ENCODE data around the gene RRP8. TPM values are rescaled to one million over a fixed set of nuclear protein-coding genes. Genes with fewer than 3 reads are reported as not detected.

RRP8 gene
- total and polyA plus RNA-seq, 2 experiments from 2014 or later, result 27.3 to 32.6 TPM

DNA sequence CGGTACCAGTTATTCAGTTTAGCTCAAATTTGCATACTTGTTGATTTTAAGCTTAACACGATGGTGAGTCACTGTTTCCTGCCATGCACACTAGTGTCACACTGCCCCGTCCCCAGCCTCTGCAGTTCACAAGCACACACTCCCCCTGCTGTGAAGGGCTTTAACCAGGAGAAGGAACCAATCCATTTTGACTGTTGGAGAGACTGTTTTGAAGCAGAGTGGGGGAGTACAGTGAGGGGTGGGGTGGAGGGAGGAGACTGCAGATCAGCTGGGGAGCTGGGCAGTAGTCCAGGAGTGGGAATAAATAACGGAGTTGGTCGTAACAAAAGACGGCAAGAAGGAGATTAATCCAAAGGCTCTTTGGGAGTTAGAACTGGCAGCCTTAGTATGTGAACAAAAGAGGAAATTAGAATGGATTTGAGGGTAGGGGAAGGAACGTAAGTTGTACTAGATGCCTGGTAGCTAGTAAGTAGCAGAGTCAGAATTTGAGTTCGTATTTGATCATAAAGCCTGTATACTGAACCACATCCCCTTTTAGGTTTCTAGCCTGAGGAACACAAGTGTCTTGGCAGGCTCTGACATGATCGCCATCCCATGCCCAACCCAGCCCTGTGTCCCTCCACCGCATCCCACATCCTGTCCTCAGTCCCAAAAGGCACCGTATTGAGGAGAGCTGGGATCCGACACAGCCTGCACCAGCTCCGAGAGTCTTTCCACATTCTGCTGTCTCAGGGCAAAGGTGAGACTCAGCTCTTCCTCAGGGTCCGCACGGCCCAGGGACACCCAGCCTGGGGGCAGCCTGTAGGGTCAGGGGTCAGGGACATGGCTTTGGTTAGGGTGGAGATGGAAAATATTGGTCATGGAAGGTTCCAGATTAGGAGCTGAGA lies 14.9 kb upstream of the RRP8 start:
- no peaks in the 10 kb centered on the region for H3K27me3 ChIP-seq
- peak in 1 of 2 donors; percentile 89 for DNase-seq (ENCODE audit: low read depth in 1 of 2, low spot score in 1 of 2)
- TF ChIP-seq, protein P1, sequence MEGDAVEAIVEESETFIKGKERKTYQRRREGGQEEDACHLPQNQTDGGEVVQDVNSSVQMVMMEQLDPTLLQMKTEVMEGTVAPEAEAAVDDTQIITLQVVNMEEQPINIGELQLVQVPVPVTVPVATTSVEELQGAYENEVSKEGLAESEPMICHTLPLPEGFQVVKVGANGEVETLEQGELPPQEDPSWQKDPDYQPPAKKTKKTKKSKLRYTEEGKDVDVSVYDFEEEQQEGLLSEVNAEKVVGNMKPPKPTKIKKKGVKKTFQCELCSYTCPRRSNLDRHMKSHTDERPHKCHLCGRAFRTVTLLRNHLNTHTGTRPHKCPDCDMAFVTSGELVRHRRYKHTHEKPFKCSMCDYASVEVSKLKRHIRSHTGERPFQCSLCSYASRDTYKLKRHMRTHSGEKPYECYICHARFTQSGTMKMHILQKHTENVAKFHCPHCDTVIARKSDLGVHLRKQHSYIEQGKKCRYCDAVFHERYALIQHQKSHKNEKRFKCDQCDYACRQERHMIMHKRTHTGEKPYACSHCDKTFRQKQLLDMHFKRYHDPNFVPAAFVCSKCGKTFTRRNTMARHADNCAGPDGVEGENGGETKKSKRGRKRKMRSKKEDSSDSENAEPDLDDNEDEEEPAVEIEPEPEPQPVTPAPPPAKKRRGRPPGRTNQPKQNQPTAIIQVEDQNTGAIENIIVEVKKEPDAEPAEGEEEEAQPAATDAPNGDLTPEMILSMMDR (IDR thresholded peaks at IDR 0.05; ENCODE audit: low read depth, low read length), result peak; percentile 16
- H3K9me3 ChIP-seq (ENCODE audit: low read depth), result no peaks in the 10 kb centered on the region
- H3K36me3 ChIP-seq, result no peaks in the 10 kb centered on the region
- H3K4me3 ChIP-seq, result peak overlapping the region; percentile 63
- H3K4me1 ChIP-seq (ENCODE audit: low read depth), result no peaks in the 10 kb centered on the region
- H3K27ac ChIP-seq, result peak overlapping the region; percentile 70

DNA sequence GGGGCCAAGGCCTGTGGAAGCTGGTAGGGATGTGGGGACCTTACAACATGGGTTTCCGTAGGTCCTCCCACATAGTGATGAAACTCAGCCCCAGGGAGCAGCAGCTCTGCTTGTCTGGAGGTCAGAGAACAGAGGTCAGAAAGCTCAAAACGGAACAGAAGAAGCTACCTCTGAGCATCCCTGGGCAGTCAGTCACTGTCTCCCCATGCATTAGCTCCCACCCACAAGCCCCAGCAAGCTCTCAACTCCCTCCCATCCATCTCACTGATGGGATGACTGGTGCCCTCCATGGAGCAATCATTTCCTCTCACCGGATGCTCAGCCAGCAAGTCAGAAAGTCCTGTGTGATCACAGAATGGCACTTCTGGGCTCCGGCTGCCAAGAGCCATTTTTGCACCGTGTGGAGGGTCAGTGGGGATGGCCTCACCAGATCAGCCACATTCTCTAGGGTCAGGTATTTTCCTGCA lies 13.9 kb upstream of the RRP8 start:
- no peak overlapping the region for H3K27ac ChIP-seq
- H3K4me1 ChIP-seq (ENCODE audit: low read depth), result no peaks in the 10 kb centered on the region
- H3K9me3 ChIP-seq (ENCODE audit: low read depth), result no peaks in the 10 kb centered on the region
- H3K36me3 ChIP-seq, result no peaks in the 10 kb centered on the region
- no peaks in the 10 kb centered on the region for H3K27me3 ChIP-seq
- TF ChIP-seq, protein P1 (IDR thresholded peaks at IDR 0.05; ENCODE audit: low read depth, low read length), result no peak
- DNase-seq (ENCODE audit: low read depth in 1 of 2, low spot score in 1 of 2), result no peak
- H3K4me3 ChIP-seq, result no peak overlapping the region

DNA sequence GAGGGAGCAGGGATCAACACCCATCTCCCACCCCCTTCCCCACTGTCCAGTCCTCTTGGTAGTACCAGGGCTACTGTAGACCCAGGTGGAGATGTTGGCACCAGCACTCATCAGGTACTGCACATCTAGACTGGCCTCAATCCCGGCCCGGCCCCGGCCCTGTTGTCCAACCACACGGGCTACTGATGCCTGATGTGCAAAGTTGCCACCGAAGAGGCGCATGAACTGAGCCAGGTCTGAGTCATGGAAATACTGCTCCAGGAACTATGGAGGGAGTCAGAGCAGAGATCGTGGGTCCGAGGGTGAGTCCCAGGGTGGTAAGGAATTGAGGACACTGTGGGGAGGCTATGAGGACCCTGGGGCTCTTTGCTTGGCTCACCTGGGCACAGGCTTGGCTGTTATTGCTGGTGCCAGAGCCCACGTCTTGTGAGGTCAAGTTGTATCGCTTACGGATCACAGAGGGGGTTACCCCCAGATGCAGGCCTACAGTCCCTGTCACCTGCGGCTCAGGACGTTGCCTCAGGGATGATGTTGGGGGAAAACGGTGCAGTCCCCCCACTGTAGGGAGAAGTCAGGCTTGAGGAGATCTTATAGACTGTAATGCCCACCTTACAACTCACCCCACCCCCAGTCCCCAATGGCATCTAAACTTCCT lies 13.3 kb upstream of the RRP8 start:
- TF ChIP-seq, protein P1 (IDR thresholded peaks at IDR 0.05; ENCODE audit: low read depth, low read length), result no peak
- Histone ChIP-seq H3K9me3 (ENCODE audit: low read depth) (no peaks in the 10 kb centered on the region), H3K4me1 (ENCODE audit: low read depth) (no peaks in the 10 kb centered on the region), H3K27me3 (no peaks in the 10 kb centered on the region), H3K27ac (no peak overlapping the region), H3K4me3 (no peak overlapping the region), H3K36me3 (no peaks in the 10 kb centered on the region)
- DNase-seq (ENCODE audit: low read depth in 1 of 2, low spot score in 1 of 2), result no peak

DNA sequence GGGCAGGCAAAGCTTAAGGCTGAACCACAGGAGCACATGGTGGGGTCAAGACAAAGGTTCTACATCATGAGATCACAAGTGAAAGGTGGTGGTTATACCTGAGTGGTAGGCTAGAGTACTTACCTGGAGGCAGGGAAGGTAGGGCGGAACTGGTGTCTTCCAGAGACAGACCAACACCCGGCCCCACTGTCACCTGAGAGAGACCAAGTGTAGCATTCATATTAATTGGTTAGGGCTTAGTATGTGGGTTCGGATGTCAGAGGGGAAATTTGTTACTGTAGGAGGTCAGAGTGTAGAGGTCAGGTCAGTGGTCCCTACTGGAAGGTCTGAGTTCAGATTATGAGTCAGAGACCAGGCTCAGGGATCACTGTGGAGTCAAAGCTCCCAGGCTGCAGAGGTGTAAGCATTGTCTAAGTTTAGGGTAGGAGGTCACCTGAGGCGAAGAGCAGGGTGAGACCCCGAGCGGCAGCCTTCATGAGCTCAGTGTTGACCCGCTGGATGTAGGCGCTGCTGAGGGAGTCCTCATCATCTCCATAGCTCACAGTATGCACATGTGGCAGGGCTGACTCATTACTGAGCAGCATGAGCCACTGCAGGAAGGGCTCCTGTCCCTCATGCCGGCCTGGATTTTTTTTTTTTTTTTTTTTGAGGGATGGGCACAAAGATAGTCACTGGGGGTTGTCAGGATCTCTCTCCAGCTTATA lies 12.6 kb upstream of the RRP8 start:
- Histone ChIP-seq H3K4me1 (ENCODE audit: low read depth) (no peaks in the 10 kb centered on the region), H3K27ac (no peak overlapping the region), H3K27me3 (no peaks in the 10 kb centered on the region), H3K36me3 (peaks cover 2% of the 10 kb centered on the region), H3K9me3 (ENCODE audit: low read depth) (no peaks in the 10 kb centered on the region), H3K4me3 (no peak overlapping the region)
- no peak for DNase-seq (ENCODE audit: low read depth in 1 of 2, low spot score in 1 of 2)
- TF ChIP-seq, protein P1 (IDR thresholded peaks at IDR 0.05; ENCODE audit: low read depth, low read length), result no peak

DNA sequence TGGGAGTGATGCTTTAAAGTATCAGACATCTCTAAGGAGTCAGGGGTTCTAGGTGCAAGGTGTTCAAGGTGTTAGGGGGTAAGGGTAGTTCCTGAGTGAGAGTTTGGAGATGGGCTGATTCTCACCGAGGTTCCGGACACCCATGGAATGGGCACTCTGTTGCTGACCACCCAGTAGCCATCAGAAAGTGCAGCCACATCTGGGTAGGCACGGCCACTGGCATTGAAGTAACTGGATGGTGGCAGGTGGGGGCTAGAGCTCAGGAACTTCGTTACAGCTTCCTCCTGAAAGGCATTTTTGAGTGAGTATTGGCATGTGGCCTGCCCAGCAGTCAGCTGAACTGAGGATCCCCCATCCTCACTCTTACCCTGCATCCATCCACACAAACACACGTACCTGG lies 11.6 kb upstream of the RRP8 start:
- no peak for DNase-seq (ENCODE audit: low read depth in 1 of 2, low spot score in 1 of 2)
- no peaks in the 10 kb centered on the region for H3K27me3 ChIP-seq
- H3K4me3 ChIP-seq, result no peak overlapping the region
- H3K27ac ChIP-seq, result no peak overlapping the region
- H3K4me1 ChIP-seq (ENCODE audit: low read depth), result no peaks in the 10 kb centered on the region
- TF ChIP-seq, protein P1 (IDR thresholded peaks at IDR 0.05; ENCODE audit: low read depth, low read length), result no peak
- H3K36me3 ChIP-seq, result peaks cover 12% of the 10 kb centered on the region
- H3K9me3 ChIP-seq (ENCODE audit: low read depth), result no peaks in the 10 kb centered on the region
